ENCODE data around the gene COQ8B.
"Not testable (repeated sequence)": the region's sequence is repeated elsewhere in the genome, so short reads cannot be mapped to it uniquely, and the experiment has no call there.

The COQ8B gene

DNA sequence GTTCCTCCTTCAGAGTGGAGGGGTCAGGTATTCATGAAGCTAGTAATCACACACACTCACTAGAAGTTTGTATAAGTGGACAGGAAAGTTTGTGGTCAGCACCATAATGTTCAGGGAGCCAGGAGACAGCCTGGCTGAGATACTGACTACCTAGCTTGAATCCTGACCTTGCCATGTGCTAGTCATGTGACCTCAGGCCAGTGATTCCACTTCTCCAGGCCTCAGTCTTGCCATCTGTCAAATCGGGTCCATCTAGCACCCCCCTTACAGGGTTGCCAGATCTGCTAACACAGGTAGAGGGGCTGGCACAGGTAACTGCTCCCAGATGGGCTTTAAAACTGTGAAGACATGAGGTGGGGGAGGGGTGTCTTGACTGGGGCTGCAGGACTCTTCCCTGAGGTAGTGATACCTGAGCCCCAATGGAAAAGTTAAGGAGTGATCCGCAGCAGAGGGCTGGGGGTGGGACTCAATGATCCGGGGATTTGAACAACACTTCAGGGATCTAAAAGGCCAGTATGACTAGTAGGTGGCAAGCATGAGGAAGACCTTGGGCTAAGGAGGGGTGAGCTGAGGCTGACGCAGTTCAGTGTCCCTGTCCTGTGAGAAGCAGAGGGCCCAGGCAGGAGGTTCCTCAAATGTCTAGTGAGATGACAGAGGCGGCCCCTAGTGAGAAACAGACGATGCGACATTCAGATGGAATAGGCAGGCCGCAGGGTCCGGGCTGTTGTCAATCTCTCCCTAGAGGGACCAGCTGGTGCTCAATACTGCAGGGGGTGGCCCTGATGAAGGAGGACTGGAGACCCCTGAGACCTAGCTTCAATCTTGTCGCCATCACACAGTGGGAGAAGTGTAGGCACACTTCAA lies 25.1 kb upstream of the COQ8B start:
- FAIRE-seq: no peak

DNA sequence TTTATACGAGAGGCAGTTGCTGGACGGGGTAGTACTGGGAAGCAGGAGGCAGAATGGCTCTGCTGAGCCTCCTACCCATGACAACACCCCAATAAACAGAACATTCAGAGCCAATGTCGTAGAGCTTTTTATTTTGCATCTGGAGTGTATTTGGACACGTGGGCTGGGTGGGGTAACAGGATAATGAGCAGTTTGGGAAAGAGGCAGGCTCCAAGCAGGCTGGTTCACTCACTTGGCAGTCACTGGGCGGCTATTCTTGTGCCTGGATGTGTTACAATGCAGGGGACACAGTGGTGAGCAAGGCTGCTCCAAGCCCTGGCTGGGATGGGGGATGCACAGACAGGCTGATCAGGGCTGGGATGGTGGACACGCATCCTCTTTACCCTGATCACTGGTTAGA lies 24.1 kb upstream of the COQ8B start:
- FAIRE-seq: no peak

DNA sequence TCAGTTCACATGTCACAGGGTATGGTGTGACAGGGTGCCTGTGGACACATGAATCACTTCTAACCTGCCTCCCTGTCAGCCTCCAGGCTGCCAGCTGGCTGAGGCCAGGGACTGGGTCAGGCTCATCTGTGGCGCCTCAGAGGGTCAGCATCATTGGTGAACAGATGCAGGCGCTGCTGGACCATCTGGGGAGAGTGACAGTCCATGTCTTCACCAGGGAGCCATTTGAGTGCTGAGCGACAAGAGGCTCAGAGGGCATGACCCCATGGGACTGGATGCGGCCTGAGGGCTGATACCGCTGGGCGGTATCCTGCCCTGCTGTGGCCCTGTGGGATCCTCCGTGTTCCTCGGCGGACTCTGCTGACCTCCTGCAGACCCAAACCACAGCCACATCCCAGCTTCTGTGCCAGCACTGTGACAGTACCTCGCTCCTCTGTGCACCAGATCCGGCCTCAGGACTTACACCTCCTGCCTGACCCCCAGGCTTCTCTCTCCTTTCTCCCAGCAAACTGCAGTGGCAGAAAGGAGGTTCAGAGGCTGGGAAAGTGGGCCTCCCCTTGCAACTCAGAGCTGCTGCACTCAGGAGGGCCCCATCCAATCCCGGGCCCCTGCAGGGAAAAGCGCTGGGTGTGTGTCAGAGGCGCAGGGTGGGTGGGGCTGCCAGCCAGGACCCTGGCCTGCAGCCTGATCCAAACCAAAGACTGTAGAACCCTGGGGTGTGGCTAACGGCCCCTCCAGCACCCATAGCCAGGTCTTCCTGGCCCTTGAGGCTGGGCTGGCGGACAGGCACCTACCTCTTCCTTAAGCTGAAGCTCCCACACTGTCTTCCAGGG lies 23.4 kb upstream of the COQ8B start:
- no peak for FAIRE-seq

DNA sequence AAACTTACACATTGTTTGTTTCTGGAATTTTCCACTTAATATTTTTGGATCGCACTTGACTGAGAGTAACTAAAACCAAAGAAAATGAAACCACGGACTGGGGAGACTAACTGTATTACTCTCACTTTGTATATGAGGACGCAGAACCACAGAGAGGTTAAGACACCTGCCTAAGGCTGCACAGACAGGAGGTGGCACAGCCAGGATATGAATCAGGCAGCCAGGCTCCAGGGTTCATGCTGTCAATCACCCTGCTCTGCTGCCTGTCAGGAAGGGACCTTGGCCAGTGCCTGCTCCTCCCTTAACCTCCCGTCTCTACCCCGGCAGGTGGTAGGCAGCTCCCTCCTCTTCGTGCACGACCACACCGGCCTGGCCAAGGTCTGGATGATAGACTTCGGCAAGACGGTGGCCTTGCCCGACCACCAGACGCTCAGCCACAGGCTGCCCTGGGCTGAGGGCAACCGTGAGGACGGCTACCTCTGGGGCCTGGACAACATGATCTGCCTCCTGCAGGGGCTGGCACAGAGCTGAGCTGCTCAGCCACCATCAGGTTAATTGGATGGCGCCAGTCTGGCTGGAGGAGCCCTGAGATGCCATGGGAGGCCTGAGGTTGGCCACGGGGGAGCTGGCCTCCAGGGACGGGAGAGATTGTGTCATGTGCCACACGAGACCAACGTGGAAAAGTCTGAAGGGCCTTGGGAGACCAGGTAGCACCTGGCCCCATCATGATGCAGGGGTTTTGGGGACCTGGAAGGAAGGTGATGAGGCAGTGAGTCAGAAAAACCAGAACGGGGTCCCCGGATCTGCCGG lies 22.5 kb upstream of the COQ8B start:
- no peak for FAIRE-seq

DNA sequence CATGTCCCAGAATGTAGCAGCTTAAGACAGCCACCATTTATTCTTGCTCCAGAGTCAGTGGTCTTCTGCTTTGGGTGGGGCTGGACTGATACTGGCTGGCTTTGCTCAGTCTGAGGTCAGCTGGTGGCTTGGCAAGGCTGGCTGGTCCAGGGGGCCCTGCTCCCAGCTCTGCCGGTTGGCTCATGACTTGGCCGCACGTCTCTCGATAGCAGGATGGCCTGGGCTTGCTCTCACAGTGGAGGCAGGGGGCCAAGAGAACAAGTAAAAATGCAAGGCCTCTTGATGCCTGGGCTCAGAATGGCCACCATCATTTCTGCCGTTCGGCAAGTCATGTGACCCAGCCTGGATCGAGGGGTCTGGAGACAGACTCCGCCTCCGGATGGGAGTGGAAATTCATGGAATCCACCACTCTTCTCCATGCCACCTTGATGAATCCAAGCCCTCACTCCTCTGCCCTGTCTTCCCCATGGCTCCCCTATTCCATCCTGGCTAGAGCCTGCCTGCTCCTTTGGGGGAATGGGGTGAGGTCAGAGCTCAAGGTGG lies 20.5 kb upstream of the COQ8B start:
- no peak for FAIRE-seq

DNA sequence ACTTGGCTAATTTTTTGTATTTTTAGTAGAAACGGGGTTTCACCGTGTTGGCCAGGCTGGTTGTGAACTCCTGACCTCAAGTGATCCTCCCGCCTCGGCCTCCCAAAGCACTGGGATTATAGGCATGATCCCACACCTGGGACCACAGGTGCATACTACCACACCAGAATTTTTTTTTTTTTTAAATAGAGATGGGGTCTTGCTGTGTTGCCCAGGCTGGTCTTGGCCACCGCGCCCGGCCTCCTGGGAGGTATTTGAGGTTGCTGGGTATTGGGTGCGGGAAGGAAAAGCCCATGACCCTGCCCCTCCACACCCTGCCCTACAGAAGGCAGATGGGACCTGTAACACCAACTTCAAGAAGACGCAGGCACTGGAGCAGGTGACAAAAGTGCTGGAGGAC lies 20.0 kb upstream of the COQ8B start:
- no peak for FAIRE-seq

DNA sequence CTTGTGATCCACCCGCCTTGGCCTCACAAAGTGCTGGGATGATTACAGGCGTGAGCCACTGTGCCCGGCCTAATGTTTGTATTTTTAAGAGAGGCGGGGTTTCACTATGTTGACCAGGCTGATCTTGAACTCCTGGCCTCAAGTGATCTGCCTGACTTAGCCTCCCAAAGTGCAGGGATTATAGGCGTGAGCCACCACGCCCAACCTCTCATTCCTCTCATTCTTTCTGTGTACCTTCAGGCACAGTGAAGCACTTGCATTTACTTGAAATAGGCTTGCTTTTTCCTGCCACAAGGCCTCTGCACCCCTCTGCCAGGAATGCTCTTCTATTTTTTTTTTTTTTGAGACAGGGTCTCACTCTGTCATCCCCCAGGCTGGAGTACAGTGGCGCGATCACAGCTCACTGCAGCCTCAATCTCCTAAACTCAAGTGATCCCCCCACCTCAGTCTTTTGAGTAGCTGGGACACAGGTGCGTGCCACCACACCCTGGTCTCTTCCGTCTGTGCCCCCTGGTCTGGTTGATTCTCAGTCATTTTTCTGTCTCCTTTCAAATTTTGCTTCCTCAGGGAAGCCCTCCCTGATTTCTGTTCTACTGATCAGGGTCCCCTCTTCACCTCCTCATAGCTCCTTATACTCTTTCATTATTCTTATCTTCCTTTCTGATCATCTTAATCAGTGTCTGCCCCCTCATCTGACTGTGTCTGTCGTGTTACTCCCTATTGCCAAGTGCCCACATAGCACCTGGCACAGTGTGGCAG lies 18.5 kb upstream of the COQ8B start:
- FAIRE-seq: no peak

DNA sequence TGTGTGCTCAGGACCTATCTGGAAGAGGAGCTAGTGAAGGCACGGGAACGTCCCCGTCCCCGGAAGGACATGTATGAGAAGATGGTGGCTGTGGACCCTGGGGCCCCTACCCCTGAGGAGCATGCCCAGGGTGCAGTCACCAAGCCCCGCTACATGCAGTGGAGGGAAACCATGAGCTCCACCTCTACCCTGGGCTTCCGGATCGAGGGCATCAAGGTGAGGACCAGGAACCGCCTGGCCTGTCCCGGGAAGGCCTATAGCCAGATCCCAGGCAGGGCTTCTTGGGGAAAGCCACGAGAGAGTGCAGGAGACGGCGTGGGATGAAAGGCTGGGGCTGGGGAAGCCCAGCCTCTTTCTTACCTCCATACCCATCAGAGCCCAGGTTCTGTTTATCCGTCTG lies 16.5 kb upstream of the COQ8B start:
- FAIRE-seq: no peak

DNA sequence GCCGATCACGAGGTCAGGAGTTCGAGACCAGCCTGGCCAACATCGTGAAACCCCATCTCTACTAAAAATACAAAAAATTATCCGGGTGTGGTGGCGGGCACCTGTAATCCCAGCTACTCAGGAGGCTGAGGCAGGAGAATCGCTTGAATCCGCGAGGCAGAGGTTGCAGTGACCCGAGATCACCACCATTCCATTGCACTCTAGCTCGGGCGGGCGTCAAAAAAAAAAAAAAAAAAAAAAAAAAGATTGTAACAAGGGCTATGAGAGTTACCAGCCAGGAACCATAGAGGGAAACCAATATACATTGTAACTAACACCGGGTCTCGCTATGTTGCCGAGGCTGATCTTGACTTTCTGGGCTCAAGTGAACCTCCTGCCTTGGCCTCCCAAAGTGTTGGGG lies 15.6 kb upstream of the COQ8B start:
- FAIRE-seq: not testable (repeated sequence)

DNA sequence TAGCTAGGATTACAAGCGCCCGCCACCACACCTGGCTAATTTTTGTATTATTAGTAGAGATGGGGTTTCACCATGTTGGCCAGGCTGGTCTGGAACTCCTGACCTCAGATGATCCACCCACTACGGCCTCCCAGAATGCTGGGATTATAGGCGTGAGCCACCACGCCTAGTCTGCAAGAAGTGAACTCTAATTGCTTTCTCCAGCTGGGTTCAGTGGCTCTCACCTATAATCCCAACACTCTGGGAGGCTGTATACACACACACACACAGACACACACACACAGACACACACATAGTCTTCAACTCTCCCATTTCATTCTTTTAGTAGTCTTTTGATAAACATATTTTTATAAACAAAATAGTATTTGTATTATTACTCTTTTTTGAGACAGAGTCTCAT lies 13.4 kb upstream of the COQ8B start:
- not testable (repeated sequence) for FAIRE-seq

DNA sequence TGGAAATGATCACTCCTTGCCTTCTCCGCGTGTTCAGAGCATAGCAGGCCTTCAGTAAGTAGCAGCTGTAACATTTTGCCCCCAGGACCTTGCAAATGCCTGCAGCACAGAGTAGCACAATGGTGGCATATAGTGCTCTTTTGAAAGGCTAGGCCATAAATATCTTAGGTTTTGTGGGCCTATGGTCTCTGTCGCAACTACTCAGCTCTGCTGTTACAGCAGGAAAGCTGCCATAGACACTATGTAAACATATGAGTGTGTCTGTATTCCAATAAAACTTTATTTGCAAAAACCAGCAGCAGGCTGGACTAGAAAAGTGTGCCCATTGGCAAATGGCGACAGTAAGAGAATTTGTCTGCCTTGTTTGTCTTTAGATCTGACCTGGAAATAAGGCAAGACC lies 9.6 kb upstream of the COQ8B start:
- FAIRE-seq: no peak

DNA sequence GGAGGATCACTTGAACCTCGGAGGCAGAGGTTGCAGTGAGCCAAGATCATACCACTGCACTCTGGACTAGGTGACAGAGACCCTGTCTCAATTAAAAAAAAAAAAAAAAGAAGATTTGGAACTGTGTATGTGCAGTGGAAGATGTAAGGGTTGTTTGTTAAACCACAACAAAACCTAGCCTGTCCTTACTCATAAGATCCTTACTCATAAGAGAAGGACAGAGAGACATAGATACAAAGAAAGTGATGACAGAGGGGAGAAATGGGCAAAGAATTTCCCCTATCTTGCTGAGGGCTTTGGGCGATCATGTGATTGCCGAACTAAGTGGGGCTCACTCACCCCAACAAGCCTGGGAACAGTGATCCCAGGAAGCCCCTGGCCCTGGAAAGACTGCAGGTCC lies 8.2 kb upstream of the COQ8B start:
- no peak for FAIRE-seq

DNA sequence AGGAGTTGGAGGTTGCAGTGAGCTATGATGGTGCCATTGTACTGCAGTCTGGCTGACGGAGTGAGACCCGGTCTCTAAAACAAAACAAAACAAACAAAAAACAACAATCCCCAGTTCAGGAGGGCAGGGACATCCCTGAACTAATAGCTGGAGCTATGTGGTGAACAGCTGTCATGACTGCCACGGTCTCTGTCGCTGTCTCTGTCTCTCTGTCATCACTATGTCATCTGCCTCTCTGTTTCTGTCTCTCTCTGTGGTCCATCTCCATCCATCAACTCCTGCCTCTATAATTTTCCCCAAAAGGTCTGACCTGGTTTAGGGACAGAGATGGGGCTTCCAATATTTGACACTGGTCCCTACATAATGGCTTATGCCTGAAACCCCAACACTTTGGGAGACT lies 7.6 kb upstream of the COQ8B start:
- FAIRE-seq: no peak

DNA sequence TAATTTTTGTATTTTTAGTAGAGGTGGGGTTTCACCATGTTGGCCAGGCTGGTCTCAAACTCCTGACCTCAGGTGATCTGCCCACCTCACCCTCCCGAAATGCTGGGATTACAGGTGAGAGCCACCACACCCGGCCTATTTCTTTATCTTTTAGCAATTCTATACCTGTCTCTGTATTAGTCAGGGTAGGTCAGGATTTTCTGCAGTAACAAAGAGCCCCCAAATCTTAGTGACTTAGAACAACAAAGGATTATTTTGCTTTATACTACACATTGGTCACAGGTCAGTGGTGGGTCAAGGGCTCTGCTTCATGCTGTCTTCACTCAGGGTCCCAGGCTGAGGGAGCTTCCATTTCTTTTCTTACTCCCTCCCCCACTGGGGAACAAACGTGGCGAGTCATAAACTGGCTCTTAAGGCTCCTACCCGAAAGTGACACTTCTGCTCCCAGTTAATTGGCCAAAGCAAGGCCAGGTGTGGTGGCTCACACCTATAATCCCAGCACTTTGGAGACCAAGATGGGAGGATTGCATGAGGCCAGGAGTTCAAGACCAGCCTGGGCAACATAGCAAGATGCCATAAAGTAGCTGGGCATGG lies 7.1 kb upstream of the COQ8B start:
- no peak for FAIRE-seq

DNA sequence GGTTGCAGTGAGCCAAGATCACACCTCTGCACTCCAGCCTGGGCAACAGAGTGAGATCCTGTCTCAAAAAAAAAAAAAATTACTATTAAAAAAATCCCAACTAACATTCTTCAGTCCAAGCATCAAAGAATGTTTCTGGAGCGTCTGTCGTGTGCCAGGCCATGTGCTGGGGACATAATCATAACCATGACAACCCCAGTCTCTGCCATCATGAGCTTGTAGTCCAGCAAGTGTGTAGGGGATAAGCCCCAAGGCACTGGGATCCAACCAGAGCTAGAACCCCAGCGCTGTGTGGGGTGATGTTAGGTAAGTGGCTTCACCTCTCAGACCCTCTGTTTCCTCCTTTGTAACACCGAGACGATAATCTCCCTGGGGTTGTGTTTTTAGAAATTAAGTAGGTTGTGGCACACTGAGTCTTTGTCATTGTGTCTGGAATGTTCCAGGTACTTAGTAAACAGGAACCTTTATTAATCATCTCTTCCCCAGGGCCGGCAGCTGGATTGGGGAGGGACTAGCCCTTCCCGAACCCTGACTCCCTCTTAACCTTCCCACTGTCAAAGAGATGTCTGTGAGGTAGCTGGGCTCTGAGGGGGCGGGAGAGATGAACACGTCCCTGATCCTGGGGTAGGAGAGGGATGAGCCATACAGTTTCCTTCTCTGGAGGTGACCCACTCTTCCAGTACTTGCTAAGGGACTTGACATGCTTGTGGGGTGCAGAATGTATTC lies 5.4 kb upstream of the COQ8B start:
- no peak for FAIRE-seq

DNA sequence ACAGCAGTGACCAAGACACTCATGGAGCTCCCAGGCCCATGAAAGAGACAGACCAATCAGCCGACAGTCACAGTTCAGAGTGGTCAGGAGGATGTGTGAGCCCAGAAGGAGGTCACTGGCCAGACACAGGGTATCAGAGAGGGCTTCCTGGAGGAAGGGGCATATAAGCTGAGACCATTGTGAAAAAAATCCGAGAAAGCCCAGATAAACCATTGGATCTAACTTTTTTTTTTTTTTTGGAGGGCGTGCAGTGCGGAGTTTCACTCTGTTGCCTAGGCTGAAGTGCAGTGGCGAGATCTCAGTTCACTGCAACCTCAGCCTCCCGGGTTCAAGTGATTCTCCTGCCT lies 4.4 kb upstream of the COQ8B start:
- FAIRE-seq: no peak

DNA sequence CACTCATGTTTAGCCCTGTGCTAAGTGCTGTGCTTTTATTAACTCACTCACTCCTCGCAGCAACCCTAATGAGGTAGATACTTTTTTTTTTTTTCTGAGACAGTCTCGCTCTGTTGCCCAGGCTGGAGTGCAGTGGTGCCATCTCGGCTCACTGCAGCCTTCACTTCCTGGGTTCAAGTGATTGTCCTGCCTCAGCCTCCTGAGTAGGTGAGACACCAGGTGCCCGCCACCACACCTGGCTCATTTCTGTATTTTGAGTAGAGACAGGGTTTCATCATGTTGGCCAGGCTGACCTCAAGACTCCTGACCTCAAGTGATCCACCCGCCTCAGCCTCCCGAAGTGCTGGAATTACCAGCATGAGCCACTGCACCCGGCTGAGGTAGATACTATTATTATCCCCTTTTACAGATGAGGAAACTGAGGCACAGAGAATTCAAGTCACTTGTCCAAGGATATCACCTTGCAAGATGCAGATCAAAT lies 2.8 kb upstream of the COQ8B start:
- no peak for FAIRE-seq

DNA sequence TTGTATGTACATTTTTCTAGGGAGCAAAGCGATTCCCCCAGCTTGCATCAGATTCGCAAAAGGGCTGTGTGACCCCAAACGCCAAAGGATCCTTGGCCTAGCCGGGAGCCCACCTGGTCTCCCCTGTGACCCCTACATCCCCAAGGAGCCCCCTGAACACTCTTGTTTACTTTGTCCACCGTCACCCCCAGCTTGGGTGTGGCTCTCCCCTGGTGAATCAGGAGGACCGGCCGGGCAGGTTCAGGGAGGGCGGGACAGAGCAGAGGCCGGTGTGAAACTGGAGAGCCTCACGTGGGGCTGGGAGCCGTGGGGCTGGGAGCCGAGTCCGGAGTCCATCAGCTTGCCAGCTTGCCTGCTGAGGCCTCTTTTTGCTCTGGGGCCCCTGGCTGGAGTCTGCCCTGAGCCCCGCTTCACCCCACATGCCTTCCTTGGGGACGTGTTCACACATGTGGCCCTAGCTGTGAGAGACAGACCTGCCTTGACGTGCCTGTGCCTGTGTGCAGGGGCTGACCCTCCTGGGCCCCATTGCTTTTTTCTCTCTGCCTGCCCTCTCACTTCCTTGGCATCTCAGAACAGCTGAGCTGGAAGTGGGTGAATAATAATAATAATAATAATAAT lies 2.2 kb upstream of the COQ8B start:
- FAIRE-seq: no peak

DNA sequence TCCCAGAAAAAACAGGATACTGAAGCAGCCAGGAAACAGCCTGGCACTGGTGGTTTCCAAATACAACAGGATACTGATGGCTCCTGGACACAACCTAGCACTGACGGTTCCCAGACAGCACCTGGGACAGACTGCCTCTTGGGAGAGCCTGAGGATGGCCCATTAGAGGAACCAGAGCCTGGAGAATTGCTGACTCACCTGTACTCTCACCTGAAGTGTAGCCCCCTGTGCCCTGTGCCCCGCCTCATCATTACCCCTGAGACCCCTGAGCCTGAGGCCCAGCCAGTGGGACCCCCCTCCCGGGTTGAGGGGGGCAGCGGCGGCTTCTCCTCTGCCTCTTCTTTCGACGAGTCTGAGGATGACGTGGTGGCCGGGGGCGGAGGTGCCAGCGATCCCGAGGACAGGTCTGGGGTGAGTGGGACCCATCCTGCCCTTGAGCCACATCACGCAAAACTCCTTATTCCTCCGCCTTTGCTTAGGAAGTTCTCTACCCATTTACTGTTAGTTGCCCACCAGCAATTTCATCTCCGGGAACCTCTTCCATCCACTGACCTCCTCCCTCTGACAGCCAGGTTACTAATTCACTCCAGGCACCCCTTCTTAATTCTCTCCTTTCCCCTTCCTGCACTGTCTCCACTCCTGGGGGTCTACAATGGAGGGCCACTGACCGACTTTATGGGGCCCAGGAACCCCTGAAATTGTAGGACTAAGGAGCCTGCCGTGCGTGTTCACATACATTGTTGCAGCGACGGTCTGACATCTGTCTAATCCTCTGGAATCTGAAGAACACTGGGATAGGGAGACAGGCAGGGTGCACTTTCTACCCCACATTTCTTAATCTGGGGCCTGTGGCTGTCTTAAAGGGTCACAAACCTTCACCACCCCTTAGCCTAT lies 1.4 kb upstream of the COQ8B start:
- FAIRE-seq: no peak

All from colon (tissue), 2 donors.